DND-41 (cell line): Measurements from ENCODE around the gene SELENOP.
"Not testable (repeated sequence)": the region's sequence is repeated elsewhere in the genome, so short reads cannot be mapped to it uniquely, and the experiment has no call there.

Source experiments
- CTCF ChIP-seq: IDR thresholded peaks from 2 replicates; pipeline ENCODE4 v1.5.1; 2012; ENCODE audit warnings: borderline replicate concordance, low read length, moderate library complexity, mild to moderate bottlenecking; ENCODE audit not compliant: poor library complexity, severe bottlenecking; ENCODE audit errors: extremely low read depth
- EZH2 ChIP-seq: IDR thresholded peaks from 3 replicates; pipeline ENCODE4 v1.6.1; 2012; ENCODE audit warnings: borderline replicate concordance, low read depth, mild to moderate bottlenecking, moderate library complexity, low read length, inconsistent platforms; ENCODE audit not compliant: severe bottlenecking

DNA sequence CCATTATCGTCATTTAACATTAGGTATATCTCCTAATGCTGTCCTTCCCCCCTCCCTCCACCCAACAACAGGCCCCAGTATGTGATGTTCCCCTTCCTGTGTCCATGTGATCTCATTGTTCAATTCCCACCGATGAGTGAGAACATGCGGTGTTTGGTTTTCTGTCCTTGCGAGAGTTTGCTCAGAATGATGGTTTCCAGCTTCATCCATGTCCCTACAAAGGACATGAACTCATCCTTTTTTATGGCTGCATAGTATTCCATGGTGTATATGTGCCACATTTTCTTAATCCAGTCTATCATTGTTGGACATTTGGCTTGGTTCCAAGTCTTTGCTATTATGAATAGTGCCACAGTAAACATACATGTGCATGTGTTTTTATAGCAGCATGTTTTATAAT lies 32.7 kb upstream of the SELENOP start:
- not testable (repeated sequence) for TF ChIP-seq CTCF, EZH2
